ENCODE results near the gene RAB3A. TPM values are rescaled to one million over a fixed set of nuclear protein-coding genes. Genes with fewer than 3 reads are reported as not detected.

Gene RAB3A
- total and polyA plus RNA-seq, 9 of the 15 experiments (the other 6 are each of a cell fraction or from before 2014, with no cell fraction given) = 0.17 to 5.1 (median 0.90) TPM; not detected in 1

GRCh38 chr19:18194554-18195238 is 9.1 kb downstream of the RAB3A start:
- peaks cover 42% of the 10 kb centered on the region; the same call in 2 of the 3 replicates for H3K36me3 ChIP-seq (ENCODE audit: control insufficient read depth, insufficient read depth, low read length)
- peak; percentile 47 for ATAC-seq
- intact Hi-C loops (cut with micrococcal nuclease) (no loop called here), in situ Hi-C loops (cut with MboI) (no loop called here)
- no peaks in the 10 kb centered on the region for H3K27me3 ChIP-seq (ENCODE audit: control insufficient read depth in 2 of 2, insufficient read depth in 2 of 2, low read length in 2 of 2)
- DNase-seq (ENCODE audit: extremely low read depth in 1 of 4, low spot score in 3 of 4) = peak; percentile 70 to 86 (median 82)
- H3K9me1 ChIP-seq (ENCODE audit: control insufficient read depth, insufficient read depth, low read length) = no peaks in the 10 kb centered on the region
- CTCF ChIA-PET (ENCODE audit: low intra/inter-chr PET ratio) = no interaction called here
- H3K4me2 ChIP-seq (ENCODE audit: insufficient read depth, low read length) = peak overlapping the region; percentile 94
- POLR2A ChIA-PET = interaction anchor here (0.6 to 2.3 kb wide), 5 partner anchors 10 to 988 kb away, joined by 3 to 11 read pairs (median 3); no protein-coding TSS in a partner anchor
- no peaks in the 10 kb centered on the region for H3K9me3 ChIP-seq (replicated peaks; ENCODE audit: control insufficient read depth, insufficient read depth, low read depth, low read length)
- peak overlapping the region; percentile 81 for H2AFZ ChIP-seq (ENCODE audit: low read depth, low read length)
- H3K79me2 ChIP-seq (ENCODE audit: control insufficient read depth, insufficient read depth, low read length) = peaks cover 18% of the 10 kb centered on the region
- peak overlapping the region; percentile 80 for H3K27ac ChIP-seq (ENCODE audit: extremely low read depth, low read depth, low read length)
- peak overlapping the region; percentile 89 for H3K4me3 ChIP-seq
- BruUV-seq (replicated peaks) = no TSS peak
- peak overlapping the region; percentile 69 to 96 for H3K9ac ChIP-seq (ENCODE audit: insufficient read depth in 1 of 2, low read depth in 2 of 2, low read length in 2 of 2)
- peaks cover 6% of the 10 kb centered on the region; the same call in 1 of the 2 replicates for H4K20me1 ChIP-seq (replicated peaks; ENCODE audit: control insufficient read depth, insufficient read depth, low read length)
- peaks cover 17 to 43% of the 10 kb centered on the region in 2 experiments; a peak in 4 of 5 replicates for H3K4me1 ChIP-seq (replicated peaks in 1 of 2; ENCODE audit: control insufficient read depth in 2 of 2, insufficient read depth in 2 of 2, low read length in 2 of 2)
- peak; percentile 60 for FAIRE-seq
- 12% methylated on average over 17 of the region's 27 CpGs for WGBS (ENCODE audit: insufficient coverage, low coverage, missing lambda C conversion rate)
- TF ChIP-seq POLR2G (IDR thresholded peaks at IDR 0.05; ENCODE audit: low read depth, low read length) (0 out of 2 replicates have a peak, but pooled peaks have one; percentile 11), HMGN3 (IDR thresholded peaks at IDR 0.05; ENCODE audit: borderline replicate concordance, extremely low read depth, insufficient read length, low read depth, low read length) (peak; percentile 21), ZBTB33 (CRISPR knock-in tag; IDR thresholded peaks at IDR 0.05) (no peak), MNT (conservative IDR thresholded peaks at IDR 0.05) (peak; percentile 76 to 86), EGR1 (conservative IDR thresholded peaks at IDR 0.05) (peak; percentile 89), PATZ1 (CRISPR knock-in tag; IDR thresholded peaks at IDR 0.05; ENCODE audit: borderline replicate concordance) (no peak), SIN3A (IDR thresholded peaks at IDR 0.05; ENCODE audit: borderline replicate concordance in 2 of 2, control insufficient read depth in 1 of 2, low read depth in 2 of 2, low read length in 2 of 2) (0 out of 4 replicates have a peak, but pooled peaks of 1 of the 2 experiments have one; percentile 47), DACH1 (IDR thresholded peaks at IDR 0.05; ENCODE audit: partially characterized antibody) (no peak), SRF (CRISPR knock-in tag; IDR thresholded peaks at IDR 0.05) (0 out of 4 replicates have a peak, but pooled peaks of 1 of the 2 experiments have one; percentile 33), GATAD2B (IDR thresholded peaks at IDR 0.05; ENCODE audit: borderline replicate concordance) (no peak), ZNF740 (CRISPR knock-in tag; IDR thresholded peaks at IDR 0.05) (peak; percentile 97), ZNF740 (tag; IDR thresholded peaks at IDR 0.05) (0 out of 4 replicates have a peak, but pooled peaks of 1 of the 2 experiments have one; percentile 37), NRF1 (conservative IDR thresholded peaks at IDR 0.05 in 1 of 2, IDR thresholded peaks at IDR 0.05 in 1 of 2) (peak; percentile 82 to 84)
